Breast epithelium (tissue), 4 donors: ENCODE results near the gene PRR22. TPM values are rescaled to one million over a fixed set of nuclear protein-coding genes. Genes with fewer than 3 reads are reported as not detected.

Experiments
- DNase-seq, 2 donors: peaks; one replicate each; pipeline ENCODE4 v3.0.0-alpha.2; 2019; ENCODE audit warnings: low spot score in 2 of 2
- H3K27ac ChIP-seq, 2 donors: fragments of 200-600 bp; sonication (generic) in 1 of 2; one replicate each; pipeline ENCODE4 v1.5.1; 2016 to 2019; ENCODE audit warnings: mild to moderate bottlenecking in 1 of 2
- H3K27me3 ChIP-seq, 2 donors: fragments of 200-600 bp; sonication (generic) in 1 of 2; one replicate each; pipeline versions ENCODE4 v1.5.1 to v1.6.0; 2017 to 2019; ENCODE audit warnings: control low read depth in 1 of 2, mild to moderate bottlenecking in 1 of 2
- H3K36me3 ChIP-seq: fragments of 200-600 bp; one replicate; pipeline ENCODE4 v1.5.1; 2019
- H3K4me1 ChIP-seq, 2 donors: fragments of 200-600 bp; sonication (generic); one replicate each; pipeline ENCODE4 v1.5.1; 2016 to 2019; ENCODE audit warnings: control low read depth in 1 of 2
- H3K4me3 ChIP-seq, 3 donors: fragments of 200-600 bp; sonication (generic); 1 replicate in 2 of 3; 2 replicates in 1 of 3; pipeline ENCODE4 v1.5.1; 2016 to 2019; ENCODE audit warnings: mild to moderate bottlenecking in 3 of 3, moderate library complexity in 2 of 3
- H3K9me3 ChIP-seq, 2 donors: fragments of 200-600 bp; sonication (generic) in 1 of 2; one replicate each; pipeline ENCODE4 v1.5.1; 2016 to 2019; ENCODE audit warnings: control low read depth in 1 of 2
- CTCF ChIP-seq, 3 donors: fragments of 450-650 bp; IDR thresholded peaks; one replicate each; pipeline ENCODE4 v1.5.1; 2016 to 2017; ENCODE audit warnings: antibody characterized with exemption in 3 of 3, mild to moderate bottlenecking in 3 of 3, moderate library complexity in 3 of 3
- POLR2A ChIP-seq: fragments of 450-650 bp; IDR thresholded peaks from one replicate; pipeline ENCODE4 v1.6.1; 2016; ENCODE audit warnings: antibody characterized with exemption, mild to moderate bottlenecking, moderate library complexity
- POLR2AphosphoS5 ChIP-seq, 3 donors: sonication (generic); formaldehyde crosslinking; IDR thresholded peaks; one replicate each; pipeline ENCODE4 v1.6.1; 2017; ENCODE audit warnings: antibody characterized with exemption in 3 of 3
- intact Hi-C: fragments of 100-400 bp; cut with DNase I; formaldehyde crosslinking; loops from one replicate; pipeline ENCODE4 v1.15.1; 2023; ENCODE audit warnings: low total_unique reads
- total RNA-seq, 3 donors: library from RNA; depleted of rRNA; stranded (reverse); fragments of >200 nt; gene quantifications; one replicate each; pipeline ENCODE4 v1.1.0, GENCODE V29; 2016

Gene PRR22
- total RNA-seq, 3 donors from 2014 or later = 0.64 to 2.0 (median 1.2) TPM

GRCh38 chr19:5814123-5814851, 29.7 kb upstream of the PRR22 start:
- Histone ChIP-seq H3K4me1 (no peaks in the 10 kb centered on the region), H3K27ac (no peak overlapping the region), H3K4me3 (no peak overlapping the region), H3K27me3 (no peaks in the 10 kb centered on the region), H3K36me3 (no peaks in the 10 kb centered on the region), H3K9me3 (no peaks in the 10 kb centered on the region)
- TF ChIP-seq CTCF (IDR thresholded peaks at IDR 0.05) = no peak
- TF ChIP-seq POLR2AphosphoS5 (IDR thresholded peaks at IDR 0.05) = no peak
- TF ChIP-seq POLR2A = no peak
- intact Hi-C loops = no loop called here
- DNase-seq = no peak

- intact Hi-C loops = no loop called here
- Histone ChIP-seq H3K27ac (no peak overlapping the region), H3K9me3 (no peaks in the 10 kb centered on the region), H3K4me3 (no peak overlapping the region), H3K27me3 (no peaks in the 10 kb centered on the region), H3K4me1 (no peaks in the 10 kb centered on the region), H3K36me3 (no peaks in the 10 kb centered on the region)
- no peak for DNase-seq
- TF ChIP-seq POLR2AphosphoS5 (IDR thresholded peaks at IDR 0.05) (no peak), POLR2A (no peak), CTCF (IDR thresholded peaks at IDR 0.05) (no peak)
Observed at GRCh38 chr19:5811117-5811516, 26.6 kb upstream of the PRR22 start.

GRCh38 chr19:5809469-5809868, 24.9 kb upstream of the PRR22 start:
- DNase-seq = no peak
- TF ChIP-seq POLR2A (no peak), CTCF (IDR thresholded peaks at IDR 0.05) (no peak), POLR2AphosphoS5 (IDR thresholded peaks at IDR 0.05) (no peak)
- intact Hi-C loops = loop anchor here (10.0 kb wide), 1 partner anchor 95 kb away; the partner anchor contains the start of genes NDUFA11 and VMAC
- no peak overlapping the region for H3K4me3 ChIP-seq
- H3K36me3 ChIP-seq = no peaks in the 10 kb centered on the region
- H3K9me3 ChIP-seq = no peaks in the 10 kb centered on the region
- no peaks in the 10 kb centered on the region for H3K4me1 ChIP-seq
- no peak overlapping the region for H3K27ac ChIP-seq
- H3K27me3 ChIP-seq = peaks cover 2 to 4% of the 10 kb centered on the region in 2 donors

GRCh38 chr19:5809053-5809452, 24.5 kb upstream of the PRR22 start:
- TF ChIP-seq CTCF (IDR thresholded peaks at IDR 0.05) (no peak), POLR2AphosphoS5 (IDR thresholded peaks at IDR 0.05) (no peak), POLR2A (no peak)
- DNase-seq = no peak
- Histone ChIP-seq H3K9me3 (no peaks in the 10 kb centered on the region), H3K27ac (no peak overlapping the region), H3K4me3 (no peak overlapping the region), H3K36me3 (no peaks in the 10 kb centered on the region), H3K27me3 (peaks cover 3 to 4% of the 10 kb centered on the region in 2 donors), H3K4me1 (no peaks in the 10 kb centered on the region)
- intact Hi-C loops = loop anchor here (10.0 kb wide), 1 partner anchor 96 kb away; the partner anchor contains the start of genes NDUFA11 and VMAC

- TF ChIP-seq POLR2A (no peak), CTCF (IDR thresholded peaks at IDR 0.05) (no peak), POLR2AphosphoS5 (IDR thresholded peaks at IDR 0.05) (no peak)
- H3K4me3 ChIP-seq = no peak overlapping the region
- H3K4me1 ChIP-seq = no peaks in the 10 kb centered on the region
- H3K36me3 ChIP-seq = no peaks in the 10 kb centered on the region
- H3K27ac ChIP-seq = no peak overlapping the region
- DNase-seq = no peak
- H3K9me3 ChIP-seq = no peaks in the 10 kb centered on the region
- peaks cover 3 to 4% of the 10 kb centered on the region in 2 donors for H3K27me3 ChIP-seq
- intact Hi-C loops = loop anchor here (10.0 kb wide), 1 partner anchor 97 kb away; the partner anchor contains the start of genes NDUFA11 and VMAC
Observed at GRCh38 chr19:5808120-5808816, 23.7 kb upstream of the PRR22 start.
